ENCODE results near the gene OLA1.

Gene OLA1

GRCh38 chr2:174066871-174067270 lies 181.5 kb downstream of the OLA1 start:
- peak; percentile 29 for DNase-seq (ENCODE audit: low read depth)

DNA sequence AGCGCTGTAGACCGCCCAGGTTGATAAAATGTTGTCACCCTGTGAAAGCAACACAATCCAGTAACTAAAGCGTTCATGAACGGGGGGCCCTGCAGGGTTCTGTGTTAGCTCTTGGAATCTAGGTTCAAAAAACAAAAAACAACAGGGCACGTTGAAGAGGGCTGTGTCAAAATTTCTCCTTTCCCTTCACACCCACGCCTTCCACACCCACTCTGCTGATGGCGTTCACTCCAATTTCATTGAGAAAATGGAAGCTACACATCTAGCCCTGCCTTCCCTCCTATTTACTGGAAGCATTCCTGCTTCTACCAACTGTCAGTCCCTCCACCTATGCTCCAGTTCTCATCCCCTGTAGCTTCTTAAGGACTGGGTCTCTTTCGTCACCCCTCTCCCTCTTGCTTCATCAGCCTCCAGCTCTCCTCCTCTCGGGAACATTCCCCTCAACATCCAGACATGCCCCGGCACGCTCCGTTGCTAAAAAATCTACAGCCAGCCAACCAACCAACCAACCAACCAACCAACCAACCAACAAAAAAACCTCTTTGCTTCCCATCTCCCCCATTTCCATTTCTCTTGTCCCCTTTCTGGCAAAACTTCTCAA lies 184.7 kb downstream of the OLA1 start:
- DNase-seq (ENCODE audit: low read depth), result no peak

- no peak for DNase-seq (ENCODE audit: low read depth)
Observed at GRCh38 chr2:174062934-174063333, 185.4 kb downstream of the OLA1 start.

DNA sequence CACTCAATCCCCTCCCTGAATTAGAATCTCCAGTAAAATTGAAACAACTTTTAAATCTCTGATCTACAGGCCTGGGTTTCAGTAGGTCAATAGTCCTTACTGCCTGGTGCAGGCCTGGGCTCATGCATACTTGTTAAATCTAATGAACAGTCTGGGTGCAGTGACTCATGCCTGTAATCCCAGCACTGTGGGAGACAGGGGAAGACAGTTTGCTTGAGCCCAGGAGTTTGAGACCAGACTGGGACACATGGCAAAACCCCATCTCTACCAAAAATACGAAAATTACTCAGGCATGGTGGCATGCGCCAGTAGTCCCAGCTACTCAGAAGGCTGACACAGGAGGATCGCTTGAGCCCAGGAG lies 188.5 kb downstream of the OLA1 start:
- DNase-seq (ENCODE audit: low read depth), result peak; percentile 84

- DNase-seq (ENCODE audit: low read depth), result peak; percentile 89
Observed at GRCh38 chr2:174059178-174059883, 189.0 kb downstream of the OLA1 start.

- no peak for DNase-seq (ENCODE audit: low read depth)
Observed at GRCh38 chr2:174058456-174058855, 189.9 kb downstream of the OLA1 start.

GRCh38 chr2:174058026-174058425 lies 190.3 kb downstream of the OLA1 start:
- DNase-seq (ENCODE audit: low read depth), result no peak

GRCh38 chr2:174054926-174055325 lies 193.4 kb downstream of the OLA1 start:
- DNase-seq (ENCODE audit: low read depth), result no peak

DNA sequence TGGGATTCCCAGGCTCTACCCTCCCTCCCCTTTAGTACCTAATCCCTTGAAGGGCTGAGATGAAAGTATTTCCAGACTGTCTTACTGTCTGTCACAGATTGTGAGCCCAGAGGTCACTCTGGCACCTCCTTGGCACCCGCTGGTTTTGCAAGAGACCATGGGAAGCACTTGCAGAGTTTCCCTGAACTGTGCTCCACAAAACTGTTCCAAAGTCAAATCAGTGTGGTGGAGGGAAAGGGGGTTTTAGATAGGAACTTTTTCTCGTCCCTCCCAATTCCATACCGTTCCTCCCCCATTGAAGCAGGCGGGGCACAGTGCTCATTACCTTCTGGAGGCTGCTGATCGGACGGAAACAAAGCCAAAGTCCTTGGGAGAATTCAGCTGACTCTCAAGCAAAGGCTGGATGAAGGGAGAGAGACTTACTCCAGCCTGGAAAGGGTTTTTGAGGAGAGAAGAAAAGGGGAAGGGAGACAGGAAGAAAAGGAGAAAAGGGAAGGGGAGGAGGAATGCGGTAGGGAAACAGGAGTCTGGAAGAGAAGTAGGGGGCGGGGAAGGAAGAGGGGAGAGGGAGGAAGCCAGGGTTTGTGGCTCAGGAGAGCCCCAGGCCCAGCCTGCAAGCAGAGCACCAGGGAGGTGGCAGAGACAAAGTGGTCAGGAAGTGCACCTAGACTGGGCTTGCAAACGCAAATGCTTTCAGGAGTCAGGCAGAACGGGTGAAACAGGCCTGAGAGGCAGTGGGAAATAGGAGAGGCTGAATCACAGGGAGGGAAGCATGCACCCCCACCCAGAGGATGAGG lies 194.8 kb downstream of the OLA1 start:
- no peak for DNase-seq (ENCODE audit: low read depth)

DNA sequence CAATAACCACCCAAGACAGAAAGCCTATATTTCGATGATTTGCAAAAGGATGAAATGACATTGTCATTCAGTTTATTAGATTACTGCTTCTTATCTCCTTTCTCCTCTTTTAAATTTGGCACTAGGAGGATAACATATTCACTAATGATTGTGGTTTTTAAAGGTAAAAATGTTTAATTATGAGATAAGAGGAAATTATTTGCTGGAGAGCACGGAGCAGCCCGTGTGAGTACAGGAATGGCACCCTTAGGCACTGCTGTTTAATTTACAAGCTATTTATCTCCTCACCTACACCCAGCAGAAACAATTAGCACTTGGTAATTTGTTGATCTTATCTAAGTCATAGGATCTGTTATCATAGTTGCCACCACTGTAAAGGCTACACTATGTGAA lies 195.8 kb downstream of the OLA1 start:
- DNase-seq (ENCODE audit: low read depth), result no peak

DNA sequence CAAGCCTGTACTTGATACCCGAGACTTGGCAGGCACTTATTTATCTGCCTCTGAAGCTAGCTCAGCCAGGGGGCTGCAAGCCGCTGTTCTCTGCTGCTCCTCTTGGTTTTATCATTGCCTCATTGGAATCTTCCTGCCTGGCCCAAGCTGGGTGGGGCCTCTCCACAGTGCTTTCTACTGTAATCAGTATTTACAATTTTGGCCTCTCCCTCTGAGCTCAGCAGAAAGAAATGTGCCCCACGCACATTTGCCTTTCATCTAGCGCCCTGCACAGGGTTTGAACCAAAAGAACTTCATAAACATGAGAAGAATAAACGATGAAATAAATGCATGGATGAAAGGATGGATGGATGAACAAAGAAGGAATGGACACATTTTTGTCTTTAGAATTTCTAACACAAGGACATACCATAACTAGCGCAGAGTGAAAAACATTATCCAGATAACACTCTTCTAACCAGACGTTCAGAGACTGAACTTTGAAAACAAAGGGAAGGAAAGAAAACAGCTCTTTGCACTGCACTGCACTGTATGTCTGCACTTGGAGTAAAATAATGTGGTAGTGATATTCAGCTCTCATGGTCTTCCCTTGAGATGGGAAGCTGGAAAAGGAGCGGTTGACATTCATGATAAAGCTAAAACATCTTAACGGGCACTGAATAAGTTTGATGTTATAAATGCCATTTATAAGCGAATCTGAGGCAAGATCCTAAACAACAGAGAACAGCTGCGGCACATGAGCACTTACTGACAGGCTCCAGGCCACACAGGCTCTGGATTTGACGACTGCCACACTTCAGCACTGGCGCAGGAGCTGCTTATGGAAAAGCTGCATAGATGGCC lies 196.4 kb downstream of the OLA1 start:
- DNase-seq (ENCODE audit: low read depth), result peak; percentile 83

- DNase-seq (ENCODE audit: low read depth), result no peak
Observed at GRCh38 chr2:174051068-174051467, 197.3 kb downstream of the OLA1 start.

- no peak for DNase-seq (ENCODE audit: low read depth)
Observed at GRCh38 chr2:174049895-174050294, 198.4 kb downstream of the OLA1 start.

GRCh38 chr2:174048243-174048642 lies 200.1 kb downstream of the OLA1 start:
- DNase-seq (ENCODE audit: low read depth), result peak; percentile 33

- DNase-seq (ENCODE audit: low read depth), result no peak
Observed at GRCh38 chr2:174047746-174048145, 200.6 kb downstream of the OLA1 start.

DNA sequence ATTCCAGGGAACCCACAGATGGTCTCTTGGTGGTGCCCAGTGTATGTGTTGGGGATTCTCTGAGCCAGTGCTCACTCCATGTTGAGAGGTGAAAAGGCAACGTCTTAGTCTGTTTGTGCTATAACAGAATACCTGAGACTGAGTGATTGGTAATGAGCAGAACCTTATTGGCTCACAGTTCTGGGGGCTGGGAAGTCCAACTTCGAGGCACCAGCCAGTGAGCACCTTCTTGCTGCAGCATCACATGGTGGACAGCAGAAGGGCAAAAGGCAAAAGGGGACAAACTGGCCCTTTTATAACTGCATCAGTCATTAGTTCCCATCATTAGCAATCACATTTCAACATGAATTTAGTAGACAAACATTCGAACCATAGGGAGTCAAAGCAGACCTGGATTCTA lies 202.2 kb downstream of the OLA1 start:
- no peak for DNase-seq (ENCODE audit: low read depth)

DNA sequence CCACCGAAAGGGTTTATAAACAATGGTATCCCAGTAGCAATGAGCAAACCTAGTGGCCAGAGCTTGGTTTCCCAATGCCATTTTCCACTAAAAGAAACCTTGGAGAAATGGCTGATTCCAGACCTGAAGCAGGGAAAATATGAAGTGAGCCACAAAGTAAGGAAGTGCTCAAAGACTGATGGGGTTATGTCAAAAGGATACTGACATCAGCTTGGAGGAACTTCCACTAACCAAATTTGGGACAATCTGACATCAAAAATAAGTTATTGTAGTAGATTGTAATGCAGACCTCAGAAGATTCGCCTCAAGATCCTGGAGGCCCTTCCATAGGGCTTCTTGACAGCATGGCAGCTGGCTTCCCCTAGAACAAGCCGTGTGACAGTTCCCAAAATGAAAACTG lies 203.8 kb downstream of the OLA1 start:
- no peak for DNase-seq (ENCODE audit: low read depth)

DNA sequence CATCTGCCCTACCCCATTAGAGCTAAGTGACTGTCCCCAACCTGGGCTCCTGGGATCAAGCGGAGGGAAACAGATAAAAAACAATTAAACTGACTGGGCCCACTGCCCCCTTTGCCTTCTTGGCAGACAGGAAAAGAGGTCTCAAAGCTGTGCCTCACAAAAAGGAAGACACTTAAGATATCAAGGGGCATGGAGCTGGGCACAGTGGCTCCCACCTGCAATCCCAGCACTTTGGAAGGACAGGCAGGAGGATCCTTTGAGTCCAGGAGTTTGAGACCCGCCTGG lies 208.0 kb downstream of the OLA1 start:
- DNase-seq (ENCODE audit: low read depth), result no peak

DNA sequence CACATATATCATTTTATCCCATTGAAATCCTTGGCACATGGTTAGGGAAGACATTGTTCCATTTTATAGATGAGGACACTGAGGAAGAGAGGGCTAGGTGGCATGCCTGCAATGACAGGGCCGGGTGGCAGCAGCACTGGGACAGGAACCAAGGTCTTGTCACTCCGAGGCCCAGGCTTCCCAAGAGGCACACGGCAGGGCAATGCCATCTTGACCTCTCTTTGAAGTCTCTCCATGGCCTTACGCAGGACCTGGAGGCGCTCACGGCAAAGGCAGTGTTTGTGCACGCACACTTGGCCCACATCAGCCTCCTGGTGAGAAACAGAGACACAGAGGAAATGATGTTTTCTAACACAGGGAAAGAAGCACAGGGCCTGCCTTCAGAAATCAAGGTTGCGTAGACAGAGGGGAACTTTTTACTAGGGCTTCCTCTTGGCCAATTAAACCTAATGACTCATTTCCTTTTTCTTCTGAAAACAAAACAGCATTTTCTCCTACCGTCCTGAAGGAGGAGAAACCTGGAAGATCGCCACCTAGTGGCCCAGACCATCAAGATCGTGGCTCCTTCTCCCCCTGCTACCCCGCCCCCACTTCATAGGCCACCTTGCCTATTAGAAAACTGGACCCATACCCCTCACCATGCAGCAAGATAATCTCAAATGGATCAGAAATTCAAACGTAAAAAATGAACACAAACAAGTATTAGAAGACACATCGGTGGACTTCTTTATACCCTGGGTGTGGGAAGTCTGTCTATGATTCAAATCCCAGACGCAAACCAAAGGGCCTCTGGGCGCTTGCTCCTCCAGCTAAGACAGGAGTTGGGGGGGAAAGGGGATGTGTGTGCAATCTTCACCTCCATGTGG lies 208.5 kb downstream of the OLA1 start:
- DNase-seq (ENCODE audit: low read depth), result peak; percentile 95

- DNase-seq (ENCODE audit: low read depth), result no peak
Observed at GRCh38 chr2:174038462-174038861, 209.9 kb downstream of the OLA1 start.

DNA sequence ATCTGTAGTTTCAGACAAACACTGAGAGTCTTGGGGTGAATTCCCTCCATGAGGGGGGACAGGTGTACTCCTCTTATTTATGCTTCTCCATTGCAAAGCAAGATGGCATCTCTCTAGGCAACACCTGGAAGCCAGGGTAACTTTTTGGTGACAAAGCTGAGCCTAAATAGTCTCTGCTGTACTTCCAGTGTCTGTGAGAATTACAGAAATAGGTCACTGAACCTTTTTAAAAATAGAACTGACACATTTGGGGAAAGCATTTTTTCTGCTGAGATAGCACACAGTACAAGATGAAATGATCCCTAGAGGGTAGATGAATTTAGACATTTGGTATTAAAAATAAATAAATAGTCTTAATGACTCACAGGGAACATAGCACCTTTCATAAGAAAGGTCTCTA lies 211.5 kb downstream of the OLA1 start:
- no peak for DNase-seq (ENCODE audit: low read depth)

Data from EH (cell line).